GM10248 (cell line): ENCODE results near the gene HLA-DQB2.
"Not testable (repeated sequence)": the region's sequence is repeated elsewhere in the genome, so short reads cannot be mapped to it uniquely, and the experiment has no call there.

ENCODE experiments used
- CTCF ChIA-PET: fragments of 300-600 bp; sonication (Branson Sonifier 250); formaldehyde crosslinking; extraction: SDS; loops from one replicate; lab custom pipeline; 2021; ENCODE audit warnings: antibody characterized with exemption; lab: Yijun Ruan, JAX
- POLR2A ChIA-PET: fragments of 350-650 bp; sonication (Branson Sonifier 250); formaldehyde crosslinking; extraction: SDS; loops from one replicate; lab custom pipeline; 2020; ENCODE audit warnings: antibody characterized with exemption; lab: Yijun Ruan, JAX
- DNase-seq: peaks from one replicate; pipeline ENCODE4 v3.0.0; 2012; ENCODE audit errors: extremely low spot score
- CTCF ChIP-seq: IDR thresholded peaks from 2 replicates; pipeline ENCODE4 v1.5.1; 2012; ENCODE audit warnings: mild to moderate bottlenecking, low read depth; ENCODE audit errors: extremely low read depth, missing control alignments, control extremely low read depth

HLA-DQB2 gene

GRCh38 chr6:32761072-32761471 is 2.3 kb downstream of the HLA-DQB2 start:
- no peak for DNase-seq
- TF ChIP-seq CTCF, result no peak
- ChIA-PET CTCF (interaction anchor here (0.7 to 1.5 kb wide), 3 partner anchors 9 to 347 kb away, joined by 3 to 7 read pairs (median 5); no protein-coding TSS in a partner anchor), POLR2A (interaction anchor here (0.6 to 1.0 kb wide), 4 partner anchors 69 to 152 kb away, joined by 3 to 4 read pairs (median 4); partner anchors contain the start of gene HLA-DQB1)

GRCh38 chr6:32759669-32760068 is 3.7 kb downstream of the HLA-DQB2 start:
- DNase-seq, result no peak
- POLR2A ChIA-PET, result no interaction called here
- CTCF ChIA-PET, result no interaction called here
- TF ChIP-seq CTCF, result no peak

GRCh38 chr6:32752580-32752979 is 10.8 kb downstream of the HLA-DQB2 start:
- POLR2A ChIA-PET, result no interaction called here
- CTCF ChIA-PET, result no interaction called here
- DNase-seq, result no peak
- no peak for TF ChIP-seq CTCF

GRCh38 chr6:32745649-32746048 is 17.7 kb downstream of the HLA-DQB2 start:
- DNase-seq, CTCF ChIA-PET: not testable (repeated sequence)
- POLR2A ChIA-PET, result interaction anchor here (0.6 kb wide), 1 partner anchor 104 kb away, joined by 3 read pairs; no protein-coding TSS in a partner anchor

GRCh38 chr6:32744776-32745175 is 18.6 kb downstream of the HLA-DQB2 start:
- DNase-seq, result no peak
- CTCF ChIA-PET, result no interaction called here
- POLR2A ChIA-PET, result no interaction called here
- TF ChIP-seq CTCF, result no peak

GRCh38 chr6:32742374-32742773 is 21.0 kb downstream of the HLA-DQB2 start:
- POLR2A ChIA-PET, result no interaction called here
- no peak for DNase-seq
- CTCF ChIA-PET, result interaction anchor here (1.7 kb wide), 1 partner anchor 43 kb away, joined by 5 read pairs; no protein-coding TSS in a partner anchor
- no peak for TF ChIP-seq CTCF

GRCh38 chr6:32741031-32741960 is 22.0 kb downstream of the HLA-DQB2 start, which contains the start of gene HLA-DQA2:
Gene HLA-DQA2, plus strand, starts transcription at chr6:32741391. Its CDS starts 53 bp downstream, at chr6:32741444.
- TF ChIP-seq CTCF, result no peak
- ChIA-PET CTCF (interaction anchor here (1.7 kb wide), 1 partner anchor 44 kb away, joined by 4 read pairs; no protein-coding TSS in a partner anchor), POLR2A (no interaction called here)
- no peak for DNase-seq
